Common myeloid progenitor, CD34-positive (primary cell): Measurements from ENCODE around the gene SLC25A43.
"Not testable (repeated sequence)": the region's sequence is repeated elsewhere in the genome, so short reads cannot be mapped to it uniquely, and the experiment has no call there.

ENCODE experiments used
- CTCF ChIA-PET: fragments of 350-600 bp; sonication (Branson Sonifier 250); formaldehyde crosslinking; loops from one replicate; lab custom pipeline; 2021; ENCODE audit warnings: antibody characterized with exemption; lab: Charles Lee
- POLR2A ChIA-PET: fragments of 350-600 bp; sonication (Branson Sonifier 250); formaldehyde crosslinking; loops from one replicate; lab custom pipeline; 2021; ENCODE audit warnings: antibody characterized with exemption; lab: Charles Lee
- DNase-seq, 3 donors: peaks; one replicate each; pipeline versions ENCODE4 v3.0.0 to v3.0.0-alpha.2; 2013
- H3K27ac ChIP-seq, 2 experiments: 1 replicate in 1 of 2; 2 replicates in 1 of 2; pipeline ENCODE4 v1.7.0; 2013; ENCODE audit warnings: inconsistent platforms in 2 of 2, low read length in 2 of 2, mild to moderate bottlenecking in 2 of 2, low read depth in 1 of 2, moderate library complexity in 1 of 2; ENCODE audit not compliant: severe bottlenecking in 2 of 2, insufficient read depth in 1 of 2, poor library complexity in 1 of 2
- H3K27me3 ChIP-seq, 5 experiments: replicated peaks in 2 of 5; 1 replicate in 3 of 5; 2 replicates in 2 of 5; pipeline versions ENCODE4 v1.6.1 to v1.7.0; 2013; ENCODE audit warnings: low read length in 4 of 5, mild to moderate bottlenecking in 2 of 5, moderate library complexity in 2 of 5, inconsistent platforms in 1 of 5; ENCODE audit not compliant: insufficient read depth in 5 of 5, control insufficient read depth in 4 of 5
- H3K36me3 ChIP-seq, 4 experiments: 1 replicate in 2 of 4; 2 replicates in 2 of 4; pipeline versions ENCODE4 v1.6.1 to v1.7.0; 2013; ENCODE audit warnings: low read length in 3 of 4, control low read depth in 1 of 4, mild to moderate bottlenecking in 1 of 4; ENCODE audit not compliant: control insufficient read depth in 4 of 4, insufficient read depth in 4 of 4
- H3K4me1 ChIP-seq, 4 experiments: 1 replicate in 3 of 4; 2 replicates in 1 of 4; pipeline versions ENCODE4 v1.6.1 to v1.7.1; 2013; ENCODE audit warnings: low read length in 3 of 4, mild to moderate bottlenecking in 3 of 4, control low read depth in 1 of 4, inconsistent platforms in 1 of 4, moderate library complexity in 1 of 4; ENCODE audit not compliant: control insufficient read depth in 4 of 4, insufficient read depth in 4 of 4; ENCODE audit errors: control extremely low read depth in 1 of 4
- H3K4me3 ChIP-seq, 7 experiments: 1 replicate in 4 of 7; 2 replicates in 3 of 7; pipeline versions ENCODE4 v1.5.1 to v1.7.0; 2013; ENCODE audit warnings: mild to moderate bottlenecking in 7 of 7, low read length in 6 of 7, moderate library complexity in 6 of 7, inconsistent platforms in 2 of 7, low read depth in 2 of 7, control low read depth in 1 of 7; ENCODE audit not compliant: insufficient read depth in 4 of 7, control insufficient read depth in 1 of 7; ENCODE audit errors: extremely low read depth in 1 of 7
- H3K9me3 ChIP-seq, 5 experiments: 1 replicate in 4 of 5; 2 replicates in 1 of 5; pipeline versions ENCODE4 v1.6.1 to v1.7.1; 2013; ENCODE audit warnings: low read length in 4 of 5, mild to moderate bottlenecking in 2 of 5, inconsistent platforms in 1 of 5, low read depth in 1 of 5, moderate library complexity in 1 of 5; ENCODE audit not compliant: control insufficient read depth in 4 of 5, insufficient read depth in 2 of 5; ENCODE audit errors: control extremely low read depth in 1 of 5
- WGBS: methylation state at CpG from one replicate; pipeline ENCODE4 v1.1.5; 2013; ENCODE audit not compliant: insufficient coverage; 5-methylcytosine and 5-hydroxymethylcytosine counted together

SLC25A43 gene

DNA sequence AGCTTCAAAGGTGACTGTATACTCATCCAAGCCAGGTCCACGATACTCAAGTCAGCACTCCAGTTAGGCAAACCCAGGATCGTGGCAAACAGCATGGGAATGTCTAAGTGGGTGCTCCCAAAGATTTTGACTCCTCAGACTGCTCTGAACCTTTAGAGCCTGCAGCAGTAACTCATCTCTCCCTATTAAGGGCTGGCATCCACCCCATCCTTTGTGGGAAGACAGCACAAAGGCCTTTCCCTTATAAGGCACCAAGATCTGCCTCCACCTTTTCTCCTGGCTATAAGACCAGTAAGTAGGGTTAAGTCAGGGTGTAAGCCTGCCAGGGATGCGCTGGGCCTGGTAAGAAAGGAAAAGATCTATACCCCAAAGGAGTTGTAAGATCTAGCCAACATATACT is 23.6 kb upstream of the SLC25A43 start:
- 72% methylated on average over 3 of the region's 3 CpGs for WGBS
- Histone ChIP-seq H3K4me3 (no peak overlapping the region), H3K27me3 (no peaks in the 10 kb centered on the region), H3K36me3 (no peaks in the 10 kb centered on the region), H3K9me3 (no peaks in the 10 kb centered on the region), H3K27ac (no peak overlapping the region), H3K4me1 (no peaks in the 10 kb centered on the region)
- ChIA-PET POLR2A (no interaction called here), CTCF (interaction anchor here (0.5 kb wide), 1 partner anchor 93 kb away, joined by 3 read pairs; no protein-coding TSS in a partner anchor)
- no peak for DNase-seq

DNA sequence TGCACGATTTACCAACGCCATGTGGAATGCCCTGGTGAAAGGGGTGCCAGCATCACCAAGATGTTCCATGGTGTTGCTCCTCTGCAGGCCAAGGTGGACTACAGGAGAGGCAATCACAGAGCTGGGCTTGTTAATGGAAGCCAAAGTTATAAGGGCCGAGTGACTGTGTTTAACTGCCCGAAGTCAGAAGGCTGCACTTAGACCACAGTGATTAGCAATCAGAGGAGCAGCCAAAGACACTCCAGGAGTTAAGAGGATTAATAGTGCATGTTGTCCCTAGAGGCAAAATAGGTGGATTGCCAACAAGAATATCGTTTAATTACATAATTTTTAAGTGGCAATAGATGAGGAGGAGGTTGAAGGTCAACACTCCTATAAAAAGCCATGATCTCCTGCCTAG is 22.8 kb upstream of the SLC25A43 start:
- POLR2A ChIA-PET = no interaction called here

DNA sequence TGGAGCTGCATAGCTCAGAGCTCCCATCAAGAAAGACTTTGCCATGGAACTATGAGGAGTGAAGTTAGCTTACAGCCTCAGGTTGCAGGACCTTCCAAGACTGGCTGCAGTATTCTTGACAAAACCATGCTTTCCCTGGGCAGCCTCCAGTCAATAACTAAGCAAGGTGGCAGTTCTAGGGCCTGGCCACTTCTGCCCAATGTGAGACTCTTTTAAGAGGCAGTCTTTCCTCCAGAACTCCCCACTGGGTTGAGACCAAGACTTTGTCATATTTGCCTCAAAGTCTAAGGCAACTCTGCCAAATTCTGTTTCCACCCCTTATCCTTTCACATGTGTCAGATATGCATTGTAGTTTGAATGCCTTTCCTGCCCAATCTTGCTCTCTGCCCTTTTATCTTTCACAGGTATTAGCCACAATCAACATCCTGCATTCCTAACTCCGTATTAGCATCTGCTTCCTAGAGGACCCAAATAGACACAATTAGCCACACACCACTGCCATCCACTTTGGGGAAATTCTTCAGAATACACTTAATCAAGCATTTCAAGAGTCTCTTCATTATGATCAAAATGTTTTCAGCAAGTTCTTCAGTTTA is 17.7 kb upstream of the SLC25A43 start:
- 67% methylated on average over 1 of the region's 1 CpG for WGBS
- H3K9me3 ChIP-seq = no peaks in the 10 kb centered on the region

More for the DNA sequence above, 22.8 kb upstream of the SLC25A43 start:
- WGBS = 94% methylated on average over 4 of the region's 5 CpGs
- DNase-seq = no peak
- CTCF ChIA-PET = interaction anchor here (0.5 kb wide), 1 partner anchor 94 kb away, joined by 3 read pairs; no protein-coding TSS in a partner anchor
- H3K9me3 ChIP-seq = no peaks in the 10 kb centered on the region
- no peaks in the 10 kb centered on the region for H3K4me1 ChIP-seq
- H3K36me3 ChIP-seq = no peaks in the 10 kb centered on the region
- H3K27ac ChIP-seq = no peak overlapping the region
- H3K4me3 ChIP-seq = no peak overlapping the region
- no peaks in the 10 kb centered on the region for H3K27me3 ChIP-seq

DNA sequence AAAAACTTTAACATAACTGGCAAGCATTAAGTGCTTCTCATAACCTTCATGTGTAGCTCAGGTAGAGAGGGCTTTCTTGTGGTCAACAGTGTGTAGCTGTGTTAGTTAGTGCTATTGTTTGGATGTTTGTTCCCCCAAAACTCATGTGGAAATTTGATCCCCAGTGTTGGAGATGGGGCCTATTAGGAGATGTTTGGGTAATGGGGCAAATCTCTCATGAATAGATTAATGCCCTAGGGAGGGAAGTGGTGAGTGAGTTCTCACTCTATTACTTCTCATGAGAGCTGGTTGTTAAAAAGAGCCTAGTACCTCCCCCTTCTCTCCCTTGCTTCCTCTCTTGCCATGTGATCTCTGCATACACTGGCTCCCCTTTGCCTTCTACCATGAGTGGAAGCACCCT is 16.5 kb upstream of the SLC25A43 start:
- Histone ChIP-seq H3K4me3 (no peak overlapping the region), H3K27me3 (no peaks in the 10 kb centered on the region), H3K4me1 (no peaks in the 10 kb centered on the region), H3K27ac (no peak overlapping the region), H3K36me3 (no peaks in the 10 kb centered on the region), H3K9me3 (no peaks in the 10 kb centered on the region)
- CTCF ChIA-PET = no interaction called here
- DNase-seq = no peak
- POLR2A ChIA-PET = no interaction called here

More for the DNA sequence above, 17.7 kb upstream of the SLC25A43 start:
- no peak overlapping the region for H3K4me3 ChIP-seq
- no peaks in the 10 kb centered on the region for H3K4me1 ChIP-seq
- ChIA-PET CTCF (no interaction called here), POLR2A (no interaction called here)
- H3K36me3 ChIP-seq = no peaks in the 10 kb centered on the region
- no peak for DNase-seq
- H3K27ac ChIP-seq = no peak overlapping the region
- H3K27me3 ChIP-seq = no peaks in the 10 kb centered on the region

DNA sequence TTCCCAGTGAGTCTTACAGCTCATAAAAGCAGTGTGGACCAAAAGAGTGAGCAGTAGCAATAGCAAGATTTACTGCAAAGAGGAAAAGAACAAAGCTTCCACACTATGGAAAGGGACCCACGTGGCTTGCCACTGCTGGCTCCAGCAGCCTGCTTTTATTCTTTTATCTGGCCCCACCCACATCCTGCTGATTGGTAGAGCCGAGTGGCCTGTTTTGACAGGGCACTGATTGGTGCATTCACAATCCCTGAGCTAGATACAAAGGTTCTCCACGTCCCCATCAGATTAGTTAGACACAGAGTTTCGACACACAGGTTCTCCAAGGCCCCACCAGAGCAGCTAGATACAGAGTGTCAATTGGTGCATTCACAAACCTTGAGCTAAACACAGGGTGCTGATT is 12.5 kb upstream of the SLC25A43 start:
- H3K27me3 ChIP-seq, POLR2A ChIA-PET, H3K9me3 ChIP-seq, H3K36me3 ChIP-seq, H3K27ac ChIP-seq, CTCF ChIA-PET, H3K4me3 ChIP-seq, H3K4me1 ChIP-seq, DNase-seq: not testable (repeated sequence)
- WGBS = 100% methylated on average over 1 of the region's 4 CpGs

DNA sequence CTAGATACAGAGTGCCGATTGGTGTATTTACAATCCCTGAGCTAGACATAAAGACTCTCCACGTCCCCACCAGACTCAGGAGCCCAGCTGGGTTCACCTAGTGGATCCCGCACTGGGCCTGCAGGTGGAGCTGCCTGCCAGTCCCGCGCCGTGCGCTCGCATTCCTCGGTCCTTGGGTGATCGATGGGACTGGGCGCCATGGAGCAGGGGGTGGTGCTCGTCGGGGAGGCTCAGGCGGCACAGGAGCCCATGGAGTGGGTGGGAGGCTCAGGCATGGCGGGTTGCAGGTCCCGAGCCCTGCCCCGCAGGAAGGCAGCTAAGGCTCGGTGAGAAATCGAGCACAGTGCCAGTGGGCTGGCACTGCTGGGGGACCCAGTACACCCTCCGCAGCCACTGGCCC is 11.7 kb upstream of the SLC25A43 start:
- not testable (repeated sequence) for H3K27ac ChIP-seq, H3K27me3 ChIP-seq

DNA sequence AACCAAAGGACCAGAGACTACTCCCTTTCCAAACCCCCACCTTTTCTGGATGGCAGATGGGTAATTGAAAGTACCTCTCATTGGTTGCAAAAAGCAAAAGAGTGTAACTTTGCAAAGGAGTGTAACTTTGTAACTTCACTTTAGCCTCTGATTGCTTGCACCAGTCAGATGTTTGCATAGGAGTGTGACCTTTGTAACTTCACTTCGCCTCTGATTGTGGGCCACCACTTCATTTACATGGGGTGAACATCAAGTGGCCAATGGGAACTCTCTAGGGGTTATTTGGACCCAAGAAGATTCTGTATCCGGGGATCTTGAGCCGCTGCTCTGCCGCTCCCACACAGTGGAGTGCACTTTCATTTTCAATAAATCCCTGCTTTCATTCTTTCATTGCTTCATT is 9.9 kb upstream of the SLC25A43 start:
- no peak overlapping the region for H3K27ac ChIP-seq
- peaks cover 0 to 2% (median 0%) of the 10 kb centered on the region in 5 experiments for H3K9me3 ChIP-seq
- ChIA-PET CTCF (no interaction called here), POLR2A (no interaction called here)
- H3K36me3 ChIP-seq = no peaks in the 10 kb centered on the region
- no peak overlapping the region for H3K4me3 ChIP-seq
- no peak for DNase-seq
- WGBS = 82% methylated on average over 2 of the region's 4 CpGs
- H3K4me1 ChIP-seq = no peaks in the 10 kb centered on the region
- H3K27me3 ChIP-seq = no peaks in the 10 kb centered on the region

More for the DNA sequence above, 11.7 kb upstream of the SLC25A43 start:
- H3K4me1 ChIP-seq, POLR2A ChIA-PET, H3K4me3 ChIP-seq, H3K9me3 ChIP-seq, DNase-seq, H3K36me3 ChIP-seq: not testable (repeated sequence)
- 89% methylated on average over 15 of the region's 20 CpGs for WGBS
- CTCF ChIA-PET = interaction anchor here (0.8 kb wide), 1 partner anchor 11 kb away, joined by 3 read pairs; no protein-coding TSS in a partner anchor
